Activated CD4-positive, alpha-beta T cell treated with anti-CD3 and anti-CD28 coated beads, Interleukin-2, amount 10 ng/mL, durations not matched to agents 7 days and 5 days (primary cell): ENCODE results near the gene CR1. TPM values are rescaled to one million over a fixed set of nuclear protein-coding genes. Genes with fewer than 3 reads are reported as not detected.
"Not testable (repeated sequence)": the region's sequence is repeated elsewhere in the genome, so short reads cannot be mapped to it uniquely, and the experiment has no call there.

ENCODE experiments used
- CTCF ChIA-PET: fragments of 350-600 bp; sonication (Branson Sonifier 250); formaldehyde crosslinking; loops from one replicate; lab custom pipeline; 2021; ENCODE audit warnings: antibody characterized with exemption; lab: Charles Lee
- POLR2A ChIA-PET: fragments of 350-600 bp; sonication (Branson Sonifier 250); formaldehyde crosslinking; loops from one replicate; lab custom pipeline; 2021; ENCODE audit warnings: antibody characterized with exemption; lab: Charles Lee
- DNase-seq: peaks from one replicate; pipeline ENCODE4 v3.0.0-alpha.2; 2020
- H3K27ac Mint-ChIP-seq: one replicate; pipeline ENCODE4 v1.8.0; 2021; ENCODE audit warnings: mild to moderate bottlenecking, moderate library complexity, mixed read lengths
- H3K27me3 Mint-ChIP-seq: one replicate; pipeline ENCODE4 v1.8.0; 2021; ENCODE audit warnings: mixed read lengths
- H3K36me3 Mint-ChIP-seq: one replicate; pipeline ENCODE4 v1.8.0; 2021; ENCODE audit warnings: low read depth, mixed read lengths
- H3K4me1 Mint-ChIP-seq: one replicate; pipeline ENCODE4 v1.8.0; 2021; ENCODE audit warnings: mixed read lengths
- H3K4me3 Mint-ChIP-seq: one replicate; pipeline ENCODE4 v1.8.0; 2021; ENCODE audit warnings: mild to moderate bottlenecking, moderate library complexity, mixed read lengths
- H3K9me3 Mint-ChIP-seq: one replicate; pipeline ENCODE4 v1.8.0; 2021; ENCODE audit warnings: mixed read lengths
- total RNA-seq, 2 experiments: library from RNA; stranded (reverse); gene quantifications; one replicate each; pipeline ENCODE4 v1.2.3, GENCODE V29; 2021

CR1 gene
- total RNA-seq, 2 experiments from 2014 or later = 0.20 to 0.25 TPM

DNA sequence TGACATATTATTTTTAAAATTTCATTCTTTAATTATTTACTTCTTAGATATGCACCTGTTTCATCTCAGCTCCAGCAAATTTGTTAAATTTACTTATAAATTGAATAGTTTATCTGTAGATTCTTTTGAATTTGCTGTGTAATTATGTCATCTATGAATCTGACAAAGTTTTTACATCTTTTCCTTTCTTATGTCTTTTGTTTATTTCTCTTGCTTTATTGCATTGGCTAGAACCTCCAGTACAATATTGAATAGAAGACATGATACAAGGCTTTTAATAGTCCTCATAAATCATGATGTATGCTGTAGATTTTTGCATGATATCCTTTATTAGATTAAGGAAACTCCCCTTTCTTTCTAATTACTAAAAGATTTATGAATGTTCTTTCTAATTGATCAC lies 20.8 kb downstream of the CR1 start:
- CTCF ChIA-PET = no interaction called here
- no peak overlapping the region for H3K27ac Mint-ChIP-seq
- no peak for DNase-seq
- H3K27me3 Mint-ChIP-seq = peaks cover 14% of the 10 kb centered on the region
- no peak overlapping the region for H3K4me3 Mint-ChIP-seq
- no peaks in the 10 kb centered on the region for H3K9me3 Mint-ChIP-seq
- H3K4me1 Mint-ChIP-seq = no peaks in the 10 kb centered on the region
- H3K36me3 Mint-ChIP-seq = no peaks in the 10 kb centered on the region
- POLR2A ChIA-PET = no interaction called here

DNA sequence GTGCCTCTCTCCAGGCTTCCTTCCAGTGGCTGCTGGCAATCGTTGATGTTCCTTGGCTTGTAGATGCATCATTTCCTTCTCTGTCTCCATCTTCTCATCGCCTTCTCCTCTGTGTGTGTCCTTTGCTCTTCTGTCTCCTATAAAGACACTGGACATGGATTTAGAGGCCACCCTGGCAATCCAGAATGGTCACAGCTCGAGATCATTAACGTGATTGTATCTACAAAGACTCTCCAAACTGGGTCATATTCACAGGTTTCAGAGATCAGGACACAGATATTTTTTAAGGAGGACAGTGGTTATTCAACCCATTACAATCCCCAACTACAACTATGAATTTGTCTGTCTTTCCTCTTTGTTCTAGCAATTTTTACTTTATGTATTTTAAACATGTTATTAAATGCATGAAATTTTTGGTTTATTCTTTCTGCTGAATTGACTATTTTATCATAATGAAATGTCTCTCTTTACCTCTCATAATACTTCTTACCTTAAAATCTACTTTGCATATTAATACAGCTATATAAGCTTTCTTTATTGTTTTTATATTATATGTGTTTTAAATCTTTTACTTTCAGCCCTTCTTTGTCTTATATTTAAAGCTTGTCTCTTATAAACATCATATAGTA lies 22.8 kb downstream of the CR1 start:
- H3K4me1 Mint-ChIP-seq = no peaks in the 10 kb centered on the region
- POLR2A ChIA-PET = no interaction called here
- H3K27ac Mint-ChIP-seq = no peak overlapping the region

DNA sequence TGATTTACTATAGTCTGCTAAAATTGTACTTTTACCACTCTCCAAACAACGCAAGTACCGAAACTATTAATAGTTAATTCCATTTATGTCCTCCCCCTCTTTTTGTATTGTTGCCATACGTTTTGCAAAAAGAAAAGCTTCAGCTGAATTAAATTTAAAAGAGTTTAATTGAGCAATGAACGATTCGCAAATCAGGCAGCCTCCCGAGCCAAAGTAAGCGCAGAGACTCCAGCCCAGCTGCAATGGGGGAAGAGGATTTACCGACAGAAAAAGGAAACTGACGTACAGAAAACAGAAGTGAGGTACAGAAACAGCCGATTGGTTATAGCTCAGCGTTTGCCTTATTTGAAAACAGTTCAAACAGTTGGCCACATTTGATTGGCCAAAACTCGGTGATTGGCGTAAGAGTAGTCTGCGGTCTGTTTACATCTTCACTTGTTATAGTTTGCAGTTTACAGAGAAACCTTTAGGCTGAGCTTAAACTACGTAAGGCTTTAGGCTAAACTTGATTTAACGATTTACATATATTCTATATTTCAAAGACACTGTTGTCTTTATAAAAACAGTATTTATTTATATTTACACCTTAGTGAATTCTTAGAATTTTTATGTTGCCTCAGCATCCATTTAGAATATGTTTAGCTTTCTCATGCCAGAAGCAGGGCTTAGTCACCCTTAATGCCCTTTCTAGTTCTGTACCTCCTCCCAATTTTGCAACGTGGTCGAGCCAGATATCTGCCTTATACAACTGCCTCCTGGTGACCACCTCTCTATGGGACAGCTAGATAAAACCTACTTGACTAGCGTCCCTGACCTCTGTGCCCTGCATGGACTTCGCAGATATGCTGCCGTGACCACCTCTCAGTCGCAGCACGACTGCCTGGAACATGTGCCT lies 23.8 kb downstream of the CR1 start:
- no peaks in the 10 kb centered on the region for H3K4me1 Mint-ChIP-seq
- peaks cover 12% of the 10 kb centered on the region for H3K27me3 Mint-ChIP-seq
- H3K36me3 Mint-ChIP-seq = no peaks in the 10 kb centered on the region
- ChIA-PET CTCF (interaction anchor here (0.8 to 1.0 kb wide), 2 partner anchors 13 to 20 kb away, joined by 3 read pairs; no protein-coding TSS in a partner anchor), POLR2A (no interaction called here)
- no peak overlapping the region for H3K4me3 Mint-ChIP-seq
- DNase-seq = no peak
- no peak overlapping the region for H3K27ac Mint-ChIP-seq
- no peaks in the 10 kb centered on the region for H3K9me3 Mint-ChIP-seq

More for the DNA sequence above, 22.8 kb downstream of the CR1 start:
- CTCF ChIA-PET = interaction anchor here (0.8 to 1.0 kb wide), 2 partner anchors 12 to 19 kb away, joined by 3 read pairs; no protein-coding TSS in a partner anchor
- Mint-ChIP-seq H3K4me3 (no peak overlapping the region), H3K27me3 (peaks cover 13% of the 10 kb centered on the region), H3K36me3 (no peaks in the 10 kb centered on the region), H3K9me3 (no peaks in the 10 kb centered on the region)
- no peak for DNase-seq

DNA sequence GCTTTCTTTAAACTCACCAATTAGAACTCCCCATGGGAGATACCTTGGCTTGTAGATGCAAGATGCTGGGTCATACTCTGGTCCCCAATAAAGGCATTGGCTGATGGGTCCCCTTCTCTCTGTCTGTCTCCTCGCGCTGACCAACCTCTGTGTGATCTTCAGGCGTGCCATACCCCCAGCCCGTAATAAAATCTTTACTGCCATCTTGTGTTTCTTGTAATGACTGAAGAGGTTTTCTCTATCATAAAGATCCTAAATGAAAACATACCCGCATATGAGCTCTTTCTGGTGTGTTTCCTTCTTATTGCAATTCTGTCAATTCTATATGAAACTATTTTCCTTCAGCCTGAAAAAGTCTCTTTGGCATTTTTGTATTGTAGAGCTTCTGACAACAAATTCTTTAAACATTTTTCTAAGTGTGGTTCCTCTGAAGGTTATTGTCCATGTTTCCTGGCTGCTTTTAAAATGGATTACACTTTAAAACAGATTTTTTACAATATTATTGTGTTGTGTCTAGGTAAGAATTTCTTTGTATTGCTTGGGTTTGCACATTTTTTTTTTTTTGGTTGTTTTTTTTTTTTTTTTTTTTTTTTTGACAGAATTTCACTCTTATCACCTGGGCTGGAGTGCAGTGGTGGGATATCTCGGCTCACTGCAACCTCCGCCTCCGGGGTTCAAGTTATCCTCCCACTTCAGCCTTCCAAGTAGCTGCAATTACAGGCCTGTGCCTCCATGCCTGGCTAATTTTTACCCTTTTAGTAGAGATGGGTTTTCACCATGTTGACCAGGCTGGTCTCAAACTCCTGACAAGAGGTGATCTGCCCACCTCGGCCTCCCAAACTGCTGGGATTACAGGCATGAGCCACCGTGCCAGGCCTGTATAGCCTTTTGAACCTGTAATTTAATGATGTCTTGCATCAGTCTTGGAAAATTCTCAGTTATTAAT lies 24.7 kb downstream of the CR1 start:
- CTCF ChIA-PET, DNase-seq, H3K4me1 Mint-ChIP-seq, H3K36me3 Mint-ChIP-seq, H3K27ac Mint-ChIP-seq, H3K9me3 Mint-ChIP-seq, H3K4me3 Mint-ChIP-seq, POLR2A ChIA-PET: not testable (repeated sequence)
- H3K27me3 Mint-ChIP-seq = peaks cover 12% of the 10 kb centered on the region

DNA sequence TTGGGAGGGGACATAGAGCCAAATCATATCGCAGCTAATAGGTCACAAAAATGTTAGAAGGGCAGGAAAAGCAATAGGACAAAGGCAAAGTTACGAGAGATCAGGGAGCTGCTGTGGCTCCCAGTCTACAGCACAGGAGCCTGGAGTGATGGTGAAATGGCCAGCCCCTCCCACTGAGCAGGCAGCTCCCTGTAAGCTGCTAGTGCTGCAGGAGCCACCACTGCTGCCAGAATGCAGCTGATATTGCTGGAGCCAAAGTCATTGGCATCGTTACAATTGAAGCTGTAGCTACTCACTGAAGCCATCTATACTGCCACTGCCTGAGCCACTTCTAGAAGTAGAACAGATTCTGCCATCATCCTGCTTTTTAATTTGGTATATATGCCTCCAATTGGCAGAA lies 29.3 kb downstream of the CR1 start:
- POLR2A ChIA-PET, H3K36me3 Mint-ChIP-seq, CTCF ChIA-PET, H3K27ac Mint-ChIP-seq, H3K27me3 Mint-ChIP-seq, H3K4me1 Mint-ChIP-seq, H3K9me3 Mint-ChIP-seq, H3K4me3 Mint-ChIP-seq, DNase-seq: not testable (repeated sequence)

DNA sequence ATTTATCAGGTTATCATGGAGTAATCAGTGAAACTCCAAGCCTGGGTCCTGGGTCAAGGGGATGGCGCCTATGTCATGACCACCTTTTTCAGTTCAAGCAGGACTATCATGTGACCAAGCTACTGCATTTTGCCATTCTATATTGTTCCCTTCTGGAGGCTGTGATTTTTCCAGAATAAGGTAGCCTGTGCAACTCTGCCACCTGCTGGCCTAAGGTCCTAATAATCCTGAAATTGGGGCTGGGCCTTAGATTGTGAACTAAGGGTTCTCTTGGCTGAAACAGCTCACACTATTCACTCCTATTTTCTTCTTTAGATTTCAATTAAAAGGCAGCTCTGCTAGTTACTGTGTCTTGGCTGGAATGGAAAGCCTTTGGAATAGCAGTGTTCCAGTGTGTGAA lies 32.4 kb downstream of the CR1 start:
- H3K27me3 Mint-ChIP-seq, H3K4me3 Mint-ChIP-seq, H3K4me1 Mint-ChIP-seq, POLR2A ChIA-PET, DNase-seq, H3K36me3 Mint-ChIP-seq, H3K9me3 Mint-ChIP-seq, H3K27ac Mint-ChIP-seq, CTCF ChIA-PET: not testable (repeated sequence)

DNA sequence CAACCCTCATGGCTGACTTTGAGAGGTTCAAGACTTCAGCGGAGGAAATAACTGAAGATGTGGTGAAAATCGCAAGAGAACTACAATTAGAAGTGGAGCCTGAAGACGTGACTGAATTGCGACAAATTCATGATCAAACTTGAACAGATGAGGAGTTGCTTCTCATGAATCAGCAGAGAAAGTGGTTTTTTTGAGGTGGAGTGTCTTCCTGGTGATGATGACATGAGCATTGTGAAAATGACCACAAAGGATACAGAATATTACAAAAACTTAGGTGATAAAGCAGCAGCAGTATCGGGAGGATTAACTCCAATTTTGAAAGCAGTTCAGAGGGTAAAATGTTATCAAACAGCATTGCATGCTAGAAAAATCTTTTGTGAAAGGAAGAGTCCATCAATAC lies 40.3 kb downstream of the CR1 start:
- CTCF ChIA-PET, POLR2A ChIA-PET, H3K36me3 Mint-ChIP-seq, H3K9me3 Mint-ChIP-seq, H3K4me3 Mint-ChIP-seq, DNase-seq, H3K27me3 Mint-ChIP-seq, H3K27ac Mint-ChIP-seq, H3K4me1 Mint-ChIP-seq: not testable (repeated sequence)

DNA sequence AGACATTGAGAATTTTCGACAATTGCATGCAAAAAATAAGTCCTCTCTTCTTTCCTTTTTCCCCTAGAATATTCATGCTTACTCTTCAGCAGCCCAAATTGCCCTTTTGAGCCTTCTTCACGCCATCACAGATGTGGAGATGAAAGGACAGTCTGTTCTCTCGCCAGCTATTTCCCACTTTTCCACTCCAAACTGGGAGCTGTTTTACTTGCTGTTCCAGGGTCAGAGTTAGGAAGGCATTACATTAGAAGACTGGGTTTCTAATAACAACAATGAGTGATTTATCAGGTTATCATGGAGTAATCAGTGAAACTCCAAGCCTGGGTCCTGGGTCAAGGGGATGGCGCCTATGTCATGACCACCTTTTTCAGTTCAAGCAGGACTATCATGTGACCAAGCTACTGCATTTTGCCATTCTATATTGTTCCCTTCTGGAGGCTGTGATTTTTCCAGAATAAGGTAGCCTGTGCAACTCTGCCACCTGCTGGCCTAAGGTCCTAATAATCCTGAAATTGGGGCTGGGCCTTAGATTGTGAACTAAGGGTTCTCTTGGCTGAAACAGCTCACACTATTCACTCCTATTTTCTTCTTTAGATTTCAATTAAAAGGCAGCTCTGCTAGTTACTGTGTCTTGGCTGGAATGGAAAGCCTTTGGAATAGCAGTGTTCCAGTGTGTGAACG lies 50.9 kb downstream of the CR1 start:
- CTCF ChIA-PET, POLR2A ChIA-PET, H3K27me3 Mint-ChIP-seq, H3K27ac Mint-ChIP-seq, DNase-seq, H3K4me3 Mint-ChIP-seq, H3K36me3 Mint-ChIP-seq, H3K4me1 Mint-ChIP-seq, H3K9me3 Mint-ChIP-seq: not testable (repeated sequence)

DNA sequence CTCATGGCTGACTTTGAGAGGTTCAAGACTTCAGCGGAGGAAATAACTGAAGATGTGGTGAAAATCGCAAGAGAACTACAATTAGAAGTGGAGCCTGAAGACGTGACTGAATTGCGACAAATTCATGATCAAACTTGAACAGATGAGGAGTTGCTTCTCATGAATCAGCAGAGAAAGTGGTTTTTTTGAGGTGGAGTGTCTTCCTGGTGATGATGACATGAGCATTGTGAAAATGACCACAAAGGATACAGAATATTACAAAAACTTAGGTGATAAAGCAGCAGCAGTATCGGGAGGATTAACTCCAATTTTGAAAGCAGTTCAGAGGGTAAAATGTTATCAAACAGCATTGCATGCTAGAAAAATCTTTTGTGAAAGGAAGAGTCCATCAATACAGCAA lies 58.9 kb downstream of the CR1 start:
- H3K27ac Mint-ChIP-seq, DNase-seq, H3K27me3 Mint-ChIP-seq, H3K9me3 Mint-ChIP-seq, POLR2A ChIA-PET, H3K36me3 Mint-ChIP-seq, CTCF ChIA-PET, H3K4me1 Mint-ChIP-seq, H3K4me3 Mint-ChIP-seq: not testable (repeated sequence)

DNA sequence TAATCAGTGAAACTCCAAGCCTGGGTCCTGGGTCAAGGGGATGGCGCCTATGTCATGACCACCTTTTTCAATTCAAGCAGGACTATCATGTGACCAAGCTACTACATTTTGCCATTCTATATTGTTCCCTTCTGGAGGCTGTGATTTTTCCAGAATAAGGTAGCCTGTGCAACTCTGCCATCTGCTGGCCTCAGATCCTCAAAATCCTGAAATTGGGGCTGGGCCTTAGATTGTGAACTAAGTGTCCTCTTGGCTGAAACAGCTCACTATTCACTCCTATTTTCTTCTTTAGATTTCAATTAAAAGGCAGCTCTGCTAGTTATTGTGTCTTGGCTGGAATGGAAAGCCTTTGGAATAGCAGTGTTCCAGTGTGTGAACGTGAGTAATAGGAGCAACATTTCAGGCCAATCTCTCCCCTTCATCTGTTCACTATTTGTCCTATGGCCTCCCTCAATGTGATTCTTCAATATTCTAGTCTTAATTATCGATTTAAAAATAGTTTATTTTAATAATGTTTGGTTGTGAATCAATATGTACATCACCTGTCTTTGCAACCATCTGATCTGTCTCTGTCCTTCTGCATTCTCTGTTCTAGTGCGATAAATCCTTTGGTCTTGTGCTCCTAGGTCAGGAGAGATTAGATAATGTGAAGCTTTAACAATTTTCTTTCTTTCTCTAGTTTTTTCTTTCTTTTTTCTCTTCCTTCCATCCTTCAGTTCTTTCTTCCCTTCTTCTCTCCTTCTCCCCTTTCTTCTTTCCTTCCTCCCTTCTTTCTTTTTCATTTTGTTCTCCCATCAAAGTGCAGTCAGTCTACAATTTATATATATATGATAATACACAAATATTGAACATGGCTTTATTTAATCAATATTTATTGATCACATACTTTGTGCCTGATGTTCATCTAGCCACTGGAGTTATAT lies 69.8 kb downstream of the CR1 start:
- Mint-ChIP-seq H3K36me3 (no peaks in the 10 kb centered on the region), H3K4me3 (no peak overlapping the region), H3K27ac (no peak overlapping the region), H3K4me1 (no peaks in the 10 kb centered on the region), H3K27me3 (no peaks in the 10 kb centered on the region), H3K9me3 (no peaks in the 10 kb centered on the region)
- CTCF ChIA-PET = no interaction called here
- no peak for DNase-seq
- POLR2A ChIA-PET = no interaction called here

DNA sequence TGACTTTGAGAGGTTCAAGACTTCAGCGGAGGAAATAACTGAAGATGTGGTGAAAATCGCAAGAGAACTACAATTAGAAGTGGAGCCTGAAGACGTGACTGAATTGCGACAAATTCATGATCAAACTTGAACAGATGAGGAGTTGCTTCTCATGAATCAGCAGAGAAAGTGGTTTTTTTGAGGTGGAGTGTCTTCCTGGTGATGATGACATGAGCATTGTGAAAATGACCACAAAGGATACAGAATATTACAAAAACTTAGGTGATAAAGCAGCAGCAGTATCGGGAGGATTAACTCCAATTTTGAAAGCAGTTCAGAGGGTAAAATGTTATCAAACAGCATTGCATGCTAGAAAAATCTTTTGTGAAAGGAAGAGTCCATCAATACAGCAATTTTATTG lies 76.0 kb downstream of the CR1 start:
- H3K27me3 Mint-ChIP-seq, H3K9me3 Mint-ChIP-seq, H3K27ac Mint-ChIP-seq, CTCF ChIA-PET, H3K4me1 Mint-ChIP-seq, H3K36me3 Mint-ChIP-seq, H3K4me3 Mint-ChIP-seq, POLR2A ChIA-PET, DNase-seq: not testable (repeated sequence)
